ENCODE results near the gene ALDH1L2.

- TF ChIP-seq CTCF (IDR thresholded peaks at IDR 0.05; ENCODE audit: insufficient read depth, low read depth, low read length) = no peak
- TF ChIP-seq EZH2 (IDR thresholded peaks at IDR 0.05; ENCODE audit: insufficient read depth, low read length) = no peak
Measured at GRCh38 chr12:105069936-105070702, 14.1 kb downstream of the ALDH1L2 start.

All from astrocyte (in vitro differentiated cells and primary cell).